GM19372 (cell line): Measurements from ENCODE around the gene PGP.

Experiments used
- ATAC-seq: cut with Tn5 transposase; IDR thresholded peaks from one replicate; pipeline ENCODE4 v1.9.1; 2021; ENCODE audit warnings: mild to moderate bottlenecking, low read depth, moderate library complexity; ENCODE audit not compliant: unreplicated experiment

PGP gene

DNA sequence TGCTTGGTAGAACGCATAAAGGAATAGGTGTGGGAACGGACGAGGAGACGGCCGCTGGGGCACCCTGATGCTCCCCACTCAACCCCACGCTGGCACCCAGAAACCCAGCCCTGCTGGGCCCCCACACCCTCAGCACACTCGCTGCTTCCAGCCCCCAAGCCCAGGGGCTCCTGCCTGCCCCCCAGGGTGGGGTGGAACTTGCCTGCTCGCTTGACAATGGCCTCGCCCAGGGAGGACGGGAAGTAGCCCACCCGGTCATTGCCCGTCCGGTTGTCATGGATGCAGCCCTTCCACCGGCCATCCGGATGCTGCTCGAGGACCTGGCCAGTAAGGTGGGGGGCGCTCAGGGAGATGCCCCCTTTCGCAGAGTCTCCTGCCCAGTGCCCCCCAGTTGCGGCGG, 28.1 kb downstream of the PGP start:
- no peak for ATAC-seq

DNA sequence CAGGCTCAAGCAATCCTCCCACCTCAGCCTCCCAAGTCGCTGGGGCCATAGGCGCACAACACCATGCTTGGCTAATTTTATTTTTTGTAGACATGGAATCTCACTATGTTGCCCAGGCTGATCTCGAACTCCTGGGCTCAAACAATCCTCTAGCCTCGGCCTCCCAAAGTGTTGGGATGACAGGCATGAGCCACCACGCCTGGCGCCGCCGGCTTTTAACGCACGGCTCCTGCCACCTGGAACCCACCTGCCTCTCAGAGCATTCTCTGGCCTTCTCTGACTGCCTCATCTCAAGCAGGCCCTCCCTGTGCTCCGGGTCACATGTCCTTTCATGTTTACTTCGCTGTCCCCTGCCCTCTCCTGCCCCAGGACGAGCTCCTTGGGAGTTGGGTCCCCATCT, 28.6 kb downstream of the PGP start:
- no peak for ATAC-seq

DNA sequence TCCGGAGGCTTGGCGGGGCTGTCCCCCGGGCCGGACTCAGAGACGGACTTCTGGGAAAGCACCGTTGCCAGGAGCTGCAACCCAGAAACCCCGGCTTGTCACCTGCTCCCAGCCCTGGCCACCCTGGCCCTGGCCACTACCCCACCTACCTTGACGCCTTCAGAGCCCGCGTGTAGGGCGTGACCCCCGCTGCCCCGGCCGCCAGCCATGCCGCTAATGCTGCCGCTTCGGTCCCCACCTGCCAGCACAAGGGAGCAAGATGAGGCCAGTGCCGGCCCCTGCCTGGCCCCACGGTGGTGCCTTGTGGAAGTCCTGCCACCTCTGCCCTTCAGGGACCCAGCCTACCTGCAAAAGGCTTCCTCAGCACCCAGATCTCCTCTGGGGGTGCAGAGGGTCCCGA, 29.7 kb downstream of the PGP start:
- ATAC-seq: no peak

DNA sequence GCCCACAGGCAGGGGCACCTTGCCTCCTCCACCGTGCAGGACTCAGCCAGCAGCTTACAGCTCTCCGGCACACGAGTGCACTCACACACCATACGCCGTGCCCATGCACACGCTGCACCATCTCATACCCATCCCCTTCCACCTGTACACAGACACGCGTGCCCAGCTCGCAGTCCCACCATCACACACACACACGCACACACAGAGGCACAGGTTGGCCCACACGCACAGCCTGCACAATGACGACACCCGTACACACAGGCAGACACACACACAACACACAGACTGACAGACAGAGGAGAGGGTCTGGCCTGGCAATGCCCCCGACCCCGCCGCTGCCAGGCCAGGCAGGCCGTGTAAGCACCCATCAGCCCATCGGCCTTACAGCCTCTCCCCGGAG, 30.3 kb downstream of the PGP start:
- ATAC-seq: no peak

DNA sequence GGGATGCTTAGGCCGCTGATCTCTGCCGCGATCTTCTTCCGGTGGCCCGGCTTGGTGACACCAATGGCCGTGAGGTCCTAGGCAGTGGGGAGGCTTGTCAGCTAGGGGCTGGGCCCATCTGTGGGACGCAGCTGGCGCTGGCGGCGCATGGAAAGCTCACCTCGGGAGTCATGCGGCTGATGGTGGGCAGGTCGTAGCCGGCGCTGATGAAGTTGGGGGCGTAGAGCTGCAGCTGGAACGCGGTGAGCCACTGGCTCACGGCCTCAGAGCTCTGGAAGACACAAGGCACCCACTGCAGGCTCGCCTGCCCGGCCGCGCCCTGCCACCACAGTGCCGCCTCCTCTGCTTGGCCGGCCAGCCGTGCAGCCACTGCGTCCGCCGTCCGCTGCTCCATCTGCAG, 31.0 kb downstream of the PGP start:
- no peak for ATAC-seq

DNA sequence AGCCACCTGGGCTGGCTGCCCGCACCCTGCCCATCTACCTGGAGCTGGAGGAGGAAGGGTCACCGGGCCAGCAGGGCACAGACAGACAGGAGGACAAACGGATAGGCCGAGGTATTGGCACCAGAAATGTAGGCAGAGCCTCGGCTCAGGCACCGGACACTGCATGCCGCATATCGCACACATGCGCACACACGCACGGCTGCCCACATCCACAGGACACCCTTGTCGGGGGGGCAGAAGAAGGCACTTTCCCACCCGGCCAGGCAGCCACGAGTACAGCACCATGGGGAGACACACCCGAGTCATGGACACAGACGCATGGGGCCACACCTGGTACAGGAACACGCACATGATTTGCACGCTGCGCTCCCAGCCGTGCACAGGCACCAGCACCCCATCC, 32.7 kb downstream of the PGP start:
- no peak for ATAC-seq

DNA sequence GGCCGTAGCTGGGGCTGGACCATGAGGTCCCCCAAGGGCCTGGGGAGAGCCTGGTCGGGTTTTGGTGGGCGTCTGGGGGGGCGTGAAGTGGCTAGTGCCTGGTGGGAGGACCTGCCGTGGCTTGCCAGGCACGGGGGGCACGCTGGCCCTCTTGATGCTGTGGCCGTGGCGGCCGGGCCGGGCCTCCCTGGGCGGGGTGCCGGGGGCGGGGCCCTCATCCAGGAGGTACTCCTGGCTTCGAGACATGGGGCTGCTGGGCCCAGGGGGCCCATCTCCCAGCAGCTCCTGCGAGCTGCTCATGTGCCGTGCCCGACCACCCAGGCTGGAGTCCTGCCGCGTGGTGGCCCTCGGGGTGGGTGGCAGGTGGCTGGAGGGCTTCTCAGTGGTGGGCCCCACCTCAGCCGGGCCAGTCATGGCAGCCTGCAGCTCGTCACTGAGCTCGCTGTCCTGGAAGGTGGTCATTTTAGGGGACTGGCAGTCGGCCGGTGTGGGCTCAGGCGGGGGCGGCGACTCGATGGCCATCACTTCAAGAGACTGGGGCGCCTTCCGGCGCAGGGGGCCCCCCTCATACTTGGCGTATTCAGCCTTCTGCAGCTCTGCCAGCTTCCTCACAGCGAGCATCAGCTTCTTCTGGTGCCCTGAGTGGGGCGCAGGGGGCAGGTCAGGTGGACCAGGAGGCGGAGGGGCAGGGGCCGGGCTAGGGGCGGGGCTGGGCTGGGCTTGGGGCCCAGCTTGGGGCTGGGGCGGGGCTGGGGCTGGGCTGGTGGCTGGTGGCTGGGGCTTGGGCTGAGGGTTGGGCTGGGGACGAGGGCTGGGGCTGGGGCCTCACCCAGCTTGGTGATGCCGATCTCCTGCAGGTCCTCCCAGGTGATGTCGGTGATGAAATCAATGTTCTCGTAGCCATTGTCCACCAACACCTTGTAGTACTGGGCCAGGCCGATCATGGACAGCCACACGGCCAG, 33.4 kb downstream of the PGP start:
- ATAC-seq: no peak

DNA sequence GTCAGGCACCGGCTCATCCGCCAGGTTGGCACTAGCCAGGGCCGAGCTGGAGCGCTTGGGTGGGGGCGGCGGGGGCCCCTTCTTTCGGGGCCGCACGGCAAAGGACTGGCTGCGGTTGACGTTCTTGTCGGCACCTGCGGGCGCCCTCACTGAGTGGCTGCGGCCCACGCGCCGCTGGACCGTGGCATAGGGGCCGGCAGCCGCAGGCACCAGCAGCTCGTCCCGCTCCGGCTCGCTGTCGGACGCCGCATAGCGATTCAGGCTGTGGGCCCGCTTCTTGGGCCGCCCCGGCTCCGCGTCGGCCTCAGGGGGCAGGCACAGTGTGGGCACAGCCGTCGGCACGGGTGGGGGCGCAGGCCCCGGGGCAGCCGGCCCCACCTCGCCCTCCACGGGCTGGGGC, 34.2 kb downstream of the PGP start:
- ATAC-seq: no peak

DNA sequence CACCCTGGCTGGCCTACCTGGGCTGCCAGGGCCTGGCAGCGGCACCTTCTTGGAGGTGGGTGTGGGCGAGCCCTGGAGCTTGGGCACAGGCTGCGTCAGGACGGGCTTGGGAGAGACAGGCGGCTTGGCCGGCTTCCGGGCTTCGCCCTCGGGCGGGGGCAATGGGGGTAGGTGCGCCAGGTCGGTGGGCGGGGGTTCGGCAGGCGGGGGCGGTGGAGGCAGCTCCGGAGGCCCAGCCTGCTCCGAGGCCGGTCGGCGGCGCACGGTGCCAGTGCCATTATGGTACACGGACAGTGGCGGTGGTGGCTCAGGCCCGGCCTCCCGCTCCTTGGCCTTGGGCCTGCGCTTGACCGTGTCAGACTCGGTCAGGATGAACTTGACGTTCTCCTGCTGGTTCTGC, 35.1 kb downstream of the PGP start:
- no peak for ATAC-seq

DNA sequence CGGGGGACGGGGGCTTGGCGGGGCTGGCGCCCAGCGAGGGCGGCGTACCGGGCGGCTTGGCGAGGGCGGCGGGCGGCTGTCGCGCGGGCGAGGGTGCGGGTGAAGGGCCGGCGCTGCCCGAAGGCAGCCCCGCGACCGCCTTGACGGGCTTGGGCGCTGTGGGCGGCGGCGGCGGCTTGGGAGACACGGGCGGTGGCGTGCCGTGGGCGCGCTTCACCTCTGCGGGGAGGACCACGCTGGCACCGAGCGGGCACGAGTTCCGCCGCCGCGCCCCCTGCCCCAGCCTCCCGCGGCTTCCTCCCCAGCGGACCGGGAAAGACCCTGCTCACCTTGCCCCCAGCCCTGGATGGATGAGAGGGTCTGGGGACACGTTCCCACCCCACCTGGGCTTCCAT, 35.5 kb downstream of the PGP start:
- ATAC-seq: no peak

DNA sequence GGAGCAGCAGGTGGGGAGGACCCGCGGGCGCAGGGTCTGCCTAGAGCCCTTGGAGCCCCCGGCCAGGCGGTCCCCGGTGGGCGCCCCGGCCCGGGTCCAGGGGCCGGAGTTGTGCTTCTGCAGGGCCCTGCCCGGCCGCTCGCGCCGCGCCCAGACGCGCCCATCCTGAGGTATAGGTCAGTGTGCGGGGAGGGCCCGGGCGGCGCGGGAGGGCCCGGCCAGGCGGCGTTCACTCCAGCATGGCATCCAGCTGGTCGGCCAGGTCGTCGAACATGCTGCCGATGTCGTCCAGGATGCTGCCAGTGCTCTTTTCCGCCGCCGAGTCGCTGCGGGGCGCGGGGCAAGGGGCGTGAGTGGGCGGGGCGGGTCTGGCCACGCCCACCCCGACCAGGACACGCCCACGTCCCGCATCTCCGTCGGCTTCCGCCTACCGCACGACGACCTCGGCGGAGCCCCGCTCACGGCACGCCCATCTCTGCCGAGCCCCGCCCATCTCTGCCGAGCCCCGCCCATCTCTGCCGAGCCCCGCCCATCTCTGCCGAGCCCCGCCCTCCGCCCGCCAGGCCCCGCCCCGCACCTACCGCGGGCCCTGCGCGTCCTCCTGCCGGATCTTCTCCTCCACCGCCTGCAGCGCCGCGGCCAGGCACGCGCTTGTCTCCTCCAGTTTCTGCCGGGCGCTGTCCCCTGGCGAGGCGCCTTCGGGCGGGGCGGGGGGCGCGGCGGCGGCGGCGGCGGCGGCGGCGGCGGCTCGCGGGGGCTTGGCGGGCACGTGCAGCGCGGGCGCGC, 36.1 kb downstream of the PGP start:
- no peak for ATAC-seq

DNA sequence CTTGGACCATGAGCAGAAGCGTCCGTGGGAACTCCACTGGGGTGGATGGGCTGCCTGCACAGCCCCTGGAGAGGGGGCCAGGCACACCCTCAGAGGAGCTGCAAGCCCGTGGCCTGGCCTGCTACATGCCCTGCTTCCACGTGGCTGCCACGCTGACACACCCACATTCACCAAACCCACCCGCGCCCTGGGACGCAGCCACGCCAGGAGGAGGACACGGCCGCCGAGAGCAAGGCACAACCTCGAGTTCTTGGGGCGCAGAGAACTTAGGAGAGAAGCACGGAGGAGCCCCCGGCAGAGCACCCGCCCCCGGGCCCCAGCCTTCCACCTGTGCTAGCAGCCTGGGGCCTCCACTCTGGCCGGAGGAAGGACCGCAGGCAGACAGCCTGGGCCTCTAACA, 37.1 kb downstream of the PGP start:
- no peak for ATAC-seq

DNA sequence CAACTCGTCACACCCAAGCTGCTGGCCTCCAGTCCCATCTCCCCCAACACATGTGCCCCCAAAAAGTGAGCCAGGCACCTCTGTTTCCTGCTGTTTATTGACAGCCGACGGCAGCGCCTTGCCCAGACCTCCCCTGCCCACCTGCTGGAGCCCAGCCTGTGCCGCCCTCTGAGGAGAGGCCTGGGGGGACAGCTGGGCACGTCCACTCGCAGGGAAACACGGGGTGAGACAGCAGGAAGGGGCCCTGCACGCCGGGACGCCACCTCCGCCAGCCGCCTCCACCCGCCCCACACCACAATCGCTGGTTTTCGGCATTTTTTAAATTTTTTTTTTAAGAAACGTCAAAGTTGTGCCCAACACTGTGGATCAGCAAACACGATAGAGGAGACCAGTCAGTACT, 37.5 kb downstream of the PGP start:
- ATAC-seq: no peak

DNA sequence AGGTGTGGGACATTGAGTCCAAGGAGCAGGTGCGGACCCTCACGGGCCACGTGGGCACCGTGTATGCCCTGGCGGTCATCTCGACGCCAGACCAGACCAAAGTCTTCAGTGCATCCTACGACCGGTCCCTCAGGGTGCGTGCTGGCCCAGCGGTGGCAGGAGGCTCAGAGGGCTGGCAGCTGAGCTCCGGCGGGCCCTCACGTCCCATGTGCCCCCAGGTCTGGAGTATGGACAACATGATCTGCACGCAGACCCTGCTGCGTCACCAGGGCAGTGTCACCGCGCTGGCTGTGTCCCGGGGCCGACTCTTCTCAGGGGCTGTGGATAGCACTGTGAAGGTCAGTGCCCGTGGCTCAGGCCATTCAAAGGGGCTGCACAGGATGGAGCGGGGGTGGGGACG, 38.6 kb downstream of the PGP start:
- no peak for ATAC-seq

DNA sequence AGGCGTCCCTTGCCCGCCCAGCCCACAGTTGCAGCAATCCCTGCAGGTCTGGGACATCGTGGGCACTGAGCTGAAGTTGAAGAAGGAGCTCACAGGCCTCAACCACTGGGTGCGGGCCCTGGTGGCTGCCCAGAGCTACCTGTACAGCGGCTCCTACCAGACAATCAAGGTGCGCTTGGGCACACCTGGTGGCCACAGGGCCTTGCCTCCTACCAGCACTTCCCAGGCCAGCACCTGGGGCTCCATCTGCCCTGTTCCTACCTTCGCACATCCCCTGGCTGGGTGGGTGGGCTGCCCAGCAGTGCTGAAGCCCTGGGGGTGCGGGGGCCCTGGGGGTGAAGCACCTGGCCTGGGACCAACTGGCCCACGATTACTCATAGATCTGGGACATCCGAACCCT, 39.2 kb downstream of the PGP start:
- ATAC-seq: no peak

DNA sequence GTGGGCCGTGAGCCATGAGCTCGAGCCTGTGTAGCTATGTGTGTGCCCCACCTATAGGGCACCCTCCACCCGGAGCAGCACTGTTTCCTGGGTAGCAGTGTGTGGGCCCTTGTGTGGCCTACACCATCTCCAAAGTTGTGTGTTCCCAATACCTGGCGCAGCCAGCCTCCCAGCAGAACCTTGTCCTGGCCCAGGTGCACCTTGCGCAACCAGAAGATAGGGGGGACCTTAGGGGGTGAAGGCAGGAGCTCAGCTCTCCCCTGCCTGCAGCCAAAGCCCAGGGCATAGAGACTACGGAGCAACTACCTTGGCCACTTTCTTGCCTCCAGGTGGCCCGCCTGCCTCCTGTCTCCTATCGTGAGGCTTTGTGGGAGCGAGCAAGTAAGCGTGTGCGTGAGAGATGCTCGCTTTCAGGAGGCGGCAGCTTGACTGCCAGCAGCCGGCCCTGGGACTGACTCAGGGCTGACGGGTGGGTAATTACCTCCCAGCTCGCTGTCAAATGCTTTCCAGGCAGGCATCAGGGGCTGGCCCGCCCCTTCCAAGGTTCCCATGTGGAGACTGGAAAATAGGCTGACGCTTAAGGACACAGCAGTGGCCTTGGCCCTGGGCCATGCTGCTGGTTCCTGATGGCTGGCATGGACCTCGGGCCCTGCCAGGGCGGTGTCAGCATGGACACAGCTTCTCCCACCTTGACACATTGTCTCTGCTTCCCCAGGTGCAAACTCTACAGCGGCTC, 40.1 kb downstream of the PGP start:
- ATAC-seq: no peak

DNA sequence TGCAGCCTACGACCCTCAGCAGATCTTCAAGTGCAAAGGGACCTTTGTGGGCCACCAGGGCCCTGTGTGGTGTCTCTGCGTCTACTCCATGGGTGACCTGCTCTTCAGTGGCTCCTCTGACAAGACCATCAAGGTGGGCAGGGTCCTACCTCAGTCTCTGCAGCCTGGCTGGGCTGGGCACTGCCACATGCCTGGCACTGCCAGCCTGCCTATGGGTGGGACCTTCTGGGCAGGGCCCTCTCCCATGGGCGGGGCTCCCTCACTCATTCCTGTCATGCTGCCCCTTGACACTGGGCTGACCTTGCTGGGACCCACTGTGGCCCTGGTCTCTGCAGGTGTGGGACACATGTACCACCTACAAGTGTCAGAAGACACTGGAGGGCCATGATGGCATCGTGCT, 40.7 kb downstream of the PGP start:
- ATAC-seq: no peak

DNA sequence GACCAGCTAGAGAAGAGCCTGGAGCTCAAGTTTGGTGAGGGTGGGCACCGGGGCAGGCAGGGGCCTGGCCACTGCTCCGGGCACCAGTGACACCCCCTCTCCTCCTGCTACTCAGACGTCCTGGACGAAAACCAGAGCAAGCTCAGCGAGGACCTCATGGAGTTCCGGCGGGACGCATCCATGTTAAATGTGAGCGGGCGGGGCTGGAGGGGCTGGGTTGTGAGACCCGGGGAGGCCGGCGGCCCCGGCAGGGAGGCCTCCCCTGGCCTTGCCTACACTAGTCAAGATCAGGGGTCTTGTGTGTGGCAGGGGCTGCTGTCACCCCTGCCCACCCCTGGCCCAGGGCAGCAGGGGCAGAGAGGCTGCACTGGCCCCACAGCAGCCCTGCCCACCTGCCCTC, 41.3 kb downstream of the PGP start:
- no peak for ATAC-seq

DNA sequence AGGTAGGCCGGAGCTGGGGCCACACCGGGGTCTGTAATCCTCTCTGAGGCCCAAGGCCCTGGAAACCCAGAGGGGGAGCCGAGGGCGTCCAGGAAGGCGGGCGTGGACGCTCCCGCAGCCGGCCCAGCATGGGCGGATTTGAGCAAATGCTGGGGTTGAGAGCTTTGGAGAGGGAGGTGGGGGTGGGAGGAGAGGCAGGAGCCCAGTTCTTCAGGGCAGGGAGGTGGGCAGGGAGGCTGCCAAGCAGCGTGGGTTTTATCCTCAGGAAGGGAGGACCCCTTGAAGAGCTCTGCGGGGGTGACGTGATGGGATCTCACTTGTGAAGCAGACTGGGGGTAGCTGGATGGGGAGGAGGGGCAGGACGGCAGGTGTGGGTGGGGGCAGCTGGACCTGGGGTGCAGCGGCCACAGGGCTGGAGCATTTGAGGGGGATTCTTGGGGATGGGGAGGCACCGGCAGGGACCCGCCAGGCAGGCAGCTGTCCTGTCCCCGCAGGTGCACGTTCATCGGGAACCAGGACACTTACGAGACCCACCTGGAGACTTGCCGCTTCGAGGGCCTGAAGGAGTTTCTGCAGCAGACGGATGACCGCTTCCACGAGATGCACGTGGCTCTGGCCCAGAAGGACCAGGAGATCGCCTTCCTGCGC, 41.8 kb downstream of the PGP start:
- no peak for ATAC-seq

DNA sequence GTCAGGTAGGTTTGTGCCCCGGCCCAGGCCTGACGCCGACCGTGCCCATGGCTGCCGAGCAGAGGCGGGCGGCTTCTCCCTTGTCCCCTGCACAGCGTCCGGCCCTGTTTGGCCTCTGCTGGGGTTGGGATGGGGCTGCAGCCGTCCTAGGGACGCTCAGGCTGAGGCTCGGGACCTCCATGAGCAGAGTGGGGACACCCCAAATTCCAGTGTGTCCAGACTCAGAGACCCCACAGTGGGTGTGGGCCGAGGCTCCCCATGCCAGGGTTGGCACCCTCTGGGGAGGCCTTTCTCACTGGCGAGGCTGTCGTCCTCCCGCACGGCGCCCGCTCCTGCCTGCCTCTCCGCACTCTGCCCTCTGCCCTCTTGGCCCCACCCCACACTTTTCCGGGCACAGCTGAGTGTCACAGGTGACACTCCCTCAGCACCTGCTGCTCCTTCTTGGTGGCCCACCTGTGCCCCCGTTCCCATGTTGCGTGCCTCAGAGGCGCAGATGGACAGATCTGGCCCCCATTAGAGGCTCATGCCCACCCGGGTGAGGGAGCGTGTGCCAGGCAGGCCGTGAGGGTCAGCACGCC, 43.0 kb downstream of the PGP start:
- ATAC-seq: no peak
